A673 (cell line): ENCODE results near the gene IKZF3. TPM values are rescaled to one million over a fixed set of nuclear protein-coding genes. Genes with fewer than 3 reads are reported as not detected.
"Not testable (repeated sequence)": the region's sequence is repeated elsewhere in the genome, so short reads cannot be mapped to it uniquely, and the experiment has no call there.

ENCODE experiments used
- BruUV-seq: library from RNA; stranded (reverse); fragments of 400-500 nt; replicated peaks from 2 replicates; lab custom pipeline; 2021; lab: Mats Ljungman, UMichigan
- CTCF ChIA-PET: fragments of 300-600 bp; sonication (Branson Sonifier 250); formaldehyde crosslinking; loops from one replicate; lab custom pipeline; 2022; ENCODE audit warnings: antibody characterized with exemption; lab: Charles Lee
- POLR2A ChIA-PET: fragments of 300-600 bp; sonication (Branson Sonifier 250); formaldehyde crosslinking; loops from one replicate; lab custom pipeline; 2022; ENCODE audit warnings: antibody characterized with exemption; ENCODE audit not compliant: low non-redundant PET; lab: Charles Lee
- DNase-seq: peaks from one replicate; pipeline ENCODE4 v3.0.0-alpha.2; 2015; ENCODE audit warnings: low spot score
- H3K27ac ChIP-seq: fragments of 200-600 bp; sonication (generic); 2 replicates; pipeline ENCODE4 v1.5.1; 2016; ENCODE audit warnings: mixed run types, low read depth, mild to moderate bottlenecking, mixed read lengths, antibody characterized with exemption, low read length; ENCODE audit not compliant: poor library complexity, severe bottlenecking
- H3K27me3 ChIP-seq: fragments of 200-600 bp; sonication (generic); replicated peaks from 2 replicates; pipeline ENCODE4 v1.6.1; 2017; ENCODE audit warnings: mixed run types, low read depth, mild to moderate bottlenecking, mixed read lengths, antibody characterized with exemption, low read length; ENCODE audit not compliant: insufficient read depth, poor library complexity
- H3K36me3 ChIP-seq: fragments of 200-600 bp; sonication (generic); 2 replicates; pipeline ENCODE4 v1.6.1; 2016; ENCODE audit warnings: mixed run types, mild to moderate bottlenecking, mixed read lengths, antibody characterized with exemption, low read length; ENCODE audit not compliant: insufficient read depth, poor library complexity, severe bottlenecking
- H3K4me1 ChIP-seq: fragments of 200-600 bp; sonication (generic); 2 replicates; pipeline ENCODE4 v1.6.1; 2017; ENCODE audit warnings: mixed run types, mild to moderate bottlenecking, mixed read lengths, antibody characterized with exemption, low read length; ENCODE audit not compliant: insufficient read depth, poor library complexity, severe bottlenecking
- H3K4me3 ChIP-seq: fragments of 200-600 bp; sonication (generic); 2 replicates; pipeline ENCODE4 v1.5.1; 2016; ENCODE audit warnings: low read depth, mixed run types, mild to moderate bottlenecking, mixed read lengths, low read length; ENCODE audit not compliant: poor library complexity, severe bottlenecking
- H3K9me3 ChIP-seq: fragments of 200-600 bp; sonication (generic); 2 replicates; pipeline ENCODE4 v1.6.1; 2016; ENCODE audit warnings: mixed run types, low read depth, mild to moderate bottlenecking, mixed read lengths, antibody characterized with exemption, low read length; ENCODE audit not compliant: poor library complexity, severe bottlenecking
- CTCF ChIP-seq: fragments of 300-800, 200-600 bp; sonication (generic); conservative IDR thresholded peaks from 2 replicates; pipeline ENCODE4 v1.5.1; 2017; ENCODE audit warnings: low read depth, mild to moderate bottlenecking, antibody characterized with exemption, low read length, moderate library complexity, mixed read lengths
- EZH2 ChIP-seq: fragments of 200-600 bp; sonication (generic); IDR thresholded peaks from 2 replicates; pipeline ENCODE4 v1.6.1; 2017; ENCODE audit warnings: borderline replicate concordance, low read depth, mild to moderate bottlenecking, mixed read lengths, antibody characterized with exemption, low read length; ENCODE audit not compliant: poor library complexity, severe bottlenecking
- intact Hi-C: fragments of 100-400 bp; cut with micrococcal nuclease; formaldehyde crosslinking; loops from one replicate; pipeline ENCODE4 v1.10.0; 2022; ENCODE audit not compliant: unreplicated experiment
- total RNA-seq: library from RNA; stranded (reverse); gene quantifications from 2 replicates; pipeline ENCODE4 v1.2.3, GENCODE V29; 2021

IKZF3 gene
- total RNA-seq, 1 experiment from 2014 or later, result not detected

- DNase-seq, result no peak
- ChIA-PET CTCF (interaction anchor here (0.5 kb wide), 1 partner anchor 131 kb away, joined by 13 read pairs; no protein-coding TSS in a partner anchor), POLR2A (no interaction called here)
- no peak for TF ChIP-seq CTCF
- TF ChIP-seq EZH2, result no peak
- H3K27me3 ChIP-seq, result no peaks in the 10 kb centered on the region
- no peaks in the 10 kb centered on the region for H3K9me3 ChIP-seq
- H3K27ac ChIP-seq, result no peak overlapping the region
- no peak overlapping the region for H3K4me3 ChIP-seq
- BruUV-seq, result no TSS peak
- intact Hi-C loops, result no loop called here
- H3K4me1 ChIP-seq, result no peaks in the 10 kb centered on the region
- H3K36me3 ChIP-seq, result no peaks in the 10 kb centered on the region
Observed at GRCh38 chr17:39903158-39903884, 39.2 kb upstream of the IKZF3 start.

DNA sequence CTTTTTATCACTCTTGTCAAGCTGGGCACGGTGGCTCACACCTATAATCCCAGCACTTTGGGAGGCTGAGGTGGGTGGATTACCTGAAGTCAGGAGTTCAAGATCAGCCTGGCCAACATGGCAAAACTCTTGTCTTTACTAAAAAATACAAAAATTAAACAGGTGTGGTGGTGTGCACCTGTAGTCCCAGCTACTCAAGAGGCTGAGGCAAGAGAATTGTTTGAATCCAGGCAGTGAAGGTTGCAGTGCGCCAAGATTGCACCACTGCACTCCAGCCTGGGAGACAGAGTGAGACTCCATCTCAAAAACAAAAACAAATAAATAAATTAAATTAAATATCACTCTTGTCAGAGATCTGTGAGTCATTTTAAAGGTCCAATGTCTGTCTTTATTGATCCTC is 37.9 kb upstream of the IKZF3 start:
- CTCF ChIA-PET, H3K36me3 ChIP-seq, DNase-seq, H3K4me3 ChIP-seq, H3K27ac ChIP-seq, BruUV-seq, intact Hi-C loops, H3K4me1 ChIP-seq, H3K27me3 ChIP-seq, POLR2A ChIA-PET, H3K9me3 ChIP-seq: not testable (repeated sequence)

DNA sequence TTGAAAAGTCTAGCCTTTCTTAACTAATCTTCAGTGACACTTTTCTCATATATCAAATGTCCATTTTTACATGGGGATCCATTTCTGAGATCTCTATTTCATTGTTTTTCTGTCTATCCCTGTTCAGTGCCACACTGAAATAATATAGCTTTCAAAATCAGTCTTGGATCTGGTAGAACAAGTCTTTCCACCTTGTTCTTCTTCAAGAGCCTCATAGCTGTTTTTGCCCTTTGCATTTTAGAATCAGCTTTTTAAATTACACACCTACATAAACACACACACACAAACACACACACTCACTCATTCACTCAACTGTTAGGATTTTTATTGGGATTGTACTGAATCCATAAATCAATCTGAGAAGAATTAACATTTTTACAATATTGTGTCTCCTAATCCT is 35.1 kb upstream of the IKZF3 start:
- CTCF ChIA-PET, result no interaction called here
- no peak for TF ChIP-seq CTCF
- no peak for TF ChIP-seq EZH2
- no peaks in the 10 kb centered on the region for H3K27me3 ChIP-seq
- no TSS peak for BruUV-seq
- no peak overlapping the region for H3K4me3 ChIP-seq
- POLR2A ChIA-PET, result no interaction called here
- H3K36me3 ChIP-seq, result no peaks in the 10 kb centered on the region
- no peaks in the 10 kb centered on the region for H3K4me1 ChIP-seq
- no peak overlapping the region for H3K27ac ChIP-seq
- DNase-seq, result no peak
- intact Hi-C loops, result no loop called here
- no peaks in the 10 kb centered on the region for H3K9me3 ChIP-seq

DNA sequence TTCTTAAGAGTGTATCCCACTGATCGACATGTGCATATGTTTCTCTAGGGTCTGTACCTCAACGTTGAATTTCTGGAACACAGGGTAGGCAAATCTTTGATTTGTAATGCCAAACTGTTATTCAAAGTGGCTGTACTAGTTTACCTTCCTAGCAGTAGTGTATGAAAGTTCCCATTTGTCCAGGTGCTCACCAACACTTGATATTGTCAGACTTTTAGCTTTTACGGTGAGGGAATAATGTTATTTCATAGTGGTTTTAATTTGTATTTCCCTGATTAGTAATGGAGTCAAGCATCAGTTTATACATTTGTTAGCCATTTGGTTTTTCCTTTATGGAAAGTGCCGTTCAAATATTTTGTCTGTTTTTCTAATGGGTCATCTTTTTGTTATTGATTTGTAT is 34.0 kb upstream of the IKZF3 start:
- BruUV-seq, result no TSS peak
- no peak for TF ChIP-seq EZH2
- TF ChIP-seq CTCF, result no peak
- Histone ChIP-seq H3K4me3 (no peak overlapping the region), H3K4me1 (no peaks in the 10 kb centered on the region), H3K36me3 (no peaks in the 10 kb centered on the region), H3K27me3 (no peaks in the 10 kb centered on the region), H3K27ac (no peak overlapping the region), H3K9me3 (no peaks in the 10 kb centered on the region)
- no peak for DNase-seq
- ChIA-PET CTCF (no interaction called here), POLR2A (no interaction called here)
- intact Hi-C loops, result no loop called here
